Subcutaneous abdominal adipose tissue (tissue), 5 donors: ENCODE data around the gene DENR.
"Not testable (repeated sequence)": the region's sequence is repeated elsewhere in the genome, so short reads cannot be mapped to it uniquely, and the experiment has no call there.

ENCODE experiments used
- H3K27ac ChIP-seq: one replicate; pipeline ENCODE4 v1.7.0; 2013; ENCODE audit warnings: low read depth, mild to moderate bottlenecking, inconsistent platforms, low read length, moderate library complexity
- H3K27me3 ChIP-seq, 5 donors: one replicate each; pipeline ENCODE4 v1.7.0; 2013; ENCODE audit warnings: low read length in 5 of 5, inconsistent platforms in 1 of 5; ENCODE audit not compliant: control insufficient read depth in 5 of 5, insufficient read depth in 4 of 5
- H3K36me3 ChIP-seq, 5 donors: one replicate each; pipeline ENCODE4 v1.7.0; 2013; ENCODE audit warnings: low read length in 5 of 5; ENCODE audit not compliant: control insufficient read depth in 5 of 5, insufficient read depth in 5 of 5
- H3K4me1 ChIP-seq, 5 donors: one replicate each; pipeline ENCODE4 v1.7.0; 2013; ENCODE audit warnings: low read length in 5 of 5, mild to moderate bottlenecking in 3 of 5, moderate library complexity in 1 of 5; ENCODE audit not compliant: control insufficient read depth in 5 of 5, insufficient read depth in 5 of 5
- H3K4me3 ChIP-seq, 5 donors: one replicate each; pipeline ENCODE4 v1.7.0; 2013; ENCODE audit warnings: low read length in 5 of 5, low read depth in 1 of 5
- H3K9ac ChIP-seq, 5 donors: one replicate each; pipeline ENCODE4 v1.7.0; 2013; ENCODE audit warnings: low read length in 5 of 5, mild to moderate bottlenecking in 4 of 5, moderate library complexity in 3 of 5
- H3K9me3 ChIP-seq, 5 donors: one replicate each; pipeline ENCODE4 v1.7.0; 2013; ENCODE audit warnings: low read length in 5 of 5; ENCODE audit not compliant: control insufficient read depth in 5 of 5
- donor health status: healthy.
- donor health status: healthy.
- donor health status: healthy.
- donor health status: healthy.
- donor health status: healthy.

Gene DENR

DNA sequence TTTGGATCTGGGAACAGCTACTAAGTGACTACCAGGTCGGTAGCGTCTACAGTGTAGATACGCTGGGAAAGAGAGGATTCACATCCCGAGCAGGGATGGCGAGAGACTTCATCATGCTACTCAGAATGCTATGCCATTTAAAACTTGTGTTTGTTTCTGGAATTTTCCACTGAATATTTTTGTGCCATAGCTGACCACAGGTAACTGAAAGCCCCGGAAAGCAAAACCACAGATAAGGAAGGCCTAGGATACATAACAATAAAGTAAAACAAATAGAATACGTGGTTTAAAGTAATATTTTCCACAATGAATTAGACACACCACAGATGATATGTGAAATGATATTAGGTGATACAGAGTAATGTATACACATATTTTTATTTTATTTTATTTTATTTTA lies 14.1 kb upstream of the DENR start:
- Histone ChIP-seq H3K27ac (no peak overlapping the region), H3K4me3 (no peak overlapping the region), H3K9ac (no peak overlapping the region), H3K36me3 (no peaks in the 10 kb centered on the region), H3K27me3 (no peaks in the 10 kb centered on the region), H3K4me1 (peaks cover 0 to 6% (median 0%) of the 10 kb centered on the region in 5 donors), H3K9me3 (peaks cover 0 to 2% (median 0%) of the 10 kb centered on the region in 5 donors)

DNA sequence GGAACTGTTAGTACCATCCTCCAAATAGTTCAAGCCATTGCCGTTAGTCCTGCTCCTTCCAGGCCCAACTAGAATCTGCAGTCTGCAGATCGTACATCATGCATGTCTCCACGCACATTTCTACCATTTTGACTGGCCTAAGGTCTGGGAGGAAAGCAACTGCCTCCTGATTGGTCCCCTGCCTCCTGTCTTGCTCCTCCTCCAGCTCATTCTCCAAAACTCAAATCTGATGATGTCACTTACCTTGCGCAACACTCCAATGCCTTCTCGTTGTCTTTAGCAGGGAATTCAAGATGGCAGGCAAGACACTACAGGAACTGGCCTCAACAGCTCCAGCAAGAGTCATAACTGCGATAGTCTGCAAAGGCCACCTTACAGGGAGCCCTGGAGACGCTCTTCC lies 12.3 kb upstream of the DENR start:
- H3K9me3 ChIP-seq: peaks cover 0 to 2% (median 0%) of the 10 kb centered on the region in 5 donors
- no peaks in the 10 kb centered on the region for H3K36me3 ChIP-seq
- no peak overlapping the region for H3K9ac ChIP-seq
- H3K4me1 ChIP-seq: peaks cover 0 to 6% (median 0%) of the 10 kb centered on the region in 5 donors
- H3K4me3 ChIP-seq: no peak overlapping the region
- H3K27ac ChIP-seq: no peak overlapping the region
- H3K27me3 ChIP-seq: no peaks in the 10 kb centered on the region

DNA sequence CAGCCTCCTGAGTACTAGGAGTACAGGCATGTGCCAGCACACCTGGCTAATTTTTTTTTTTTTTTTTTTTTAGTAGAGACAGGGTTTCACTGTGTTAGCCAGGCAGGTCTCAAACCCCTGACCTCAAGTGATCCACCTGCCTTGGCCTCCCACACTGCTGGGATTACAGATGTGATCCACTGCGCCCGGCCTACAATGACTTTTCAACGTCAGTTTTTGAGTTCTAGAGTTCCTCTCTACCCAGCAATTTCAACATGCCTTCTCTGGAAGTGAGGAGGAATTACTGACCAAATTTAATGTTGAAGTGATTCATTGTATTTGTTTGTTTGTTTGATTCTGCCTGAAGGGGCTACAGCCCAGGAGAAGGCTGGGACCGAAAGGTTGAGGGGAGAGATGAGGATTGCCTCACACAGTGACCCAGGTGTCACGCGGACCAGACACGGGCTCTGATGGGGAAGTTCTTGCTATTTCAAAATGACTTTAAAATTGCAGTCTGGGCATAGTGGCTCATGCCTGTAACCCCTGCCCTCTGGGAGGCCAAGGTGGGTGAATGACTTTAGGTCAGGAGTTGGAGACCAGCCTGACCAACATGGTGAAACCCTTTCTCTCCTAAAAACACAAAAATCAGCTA lies 8.6 kb upstream of the DENR start:
- Histone ChIP-seq H3K36me3 (no peaks in the 10 kb centered on the region), H3K4me3 (no peak overlapping the region), H3K27me3 (no peaks in the 10 kb centered on the region), H3K9me3 (peaks cover 0 to 2% (median 0%) of the 10 kb centered on the region in 5 donors), H3K27ac (no peak overlapping the region), H3K9ac (no peak overlapping the region), H3K4me1 (peaks cover 0 to 6% (median 0%) of the 10 kb centered on the region in 5 donors)

DNA sequence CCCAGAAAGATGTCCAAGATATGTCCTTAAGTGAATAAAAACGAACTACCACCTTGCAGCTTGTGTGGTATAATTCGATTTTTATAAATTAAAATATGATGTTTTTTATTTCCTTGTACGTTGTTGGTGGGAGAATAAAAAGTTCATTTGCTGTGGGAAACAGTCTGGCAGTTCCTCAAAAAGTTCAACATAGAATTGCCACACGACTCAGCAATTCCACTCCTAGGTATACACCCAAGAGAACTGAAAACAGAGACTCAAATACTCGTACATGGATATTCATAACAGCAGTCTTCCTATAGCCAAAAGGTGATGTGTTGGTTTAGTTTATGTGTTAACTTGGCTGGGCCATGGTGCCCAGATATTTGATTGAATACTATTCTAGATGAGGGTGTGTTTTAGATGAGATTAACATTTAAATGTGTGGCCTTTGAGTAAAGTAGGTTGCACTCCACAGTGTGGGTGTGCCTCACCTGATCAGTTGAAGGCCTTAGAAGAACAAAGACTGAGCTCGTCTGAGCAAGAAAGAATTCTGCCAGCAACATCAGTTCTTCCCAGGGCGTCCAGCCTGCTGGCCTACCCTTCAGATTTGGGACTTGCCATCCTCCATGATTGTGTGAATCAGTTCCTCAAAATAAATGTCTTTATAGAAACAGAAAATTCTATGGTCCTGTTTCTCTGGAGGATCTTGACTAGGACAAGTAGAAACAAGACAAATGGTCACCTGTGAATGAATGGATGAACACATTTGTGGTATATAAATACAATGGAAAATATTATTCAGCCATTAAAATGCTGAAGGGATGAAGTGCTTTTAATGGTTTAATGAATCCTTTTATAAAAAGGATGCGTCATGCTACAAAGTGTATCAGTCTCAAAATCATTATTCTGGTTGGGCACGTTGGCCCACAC lies 5.1 kb upstream of the DENR start:
- Histone ChIP-seq H3K36me3 (no peaks in the 10 kb centered on the region), H3K4me3 (no peak overlapping the region), H3K9me3 (peaks cover 0 to 2% (median 0%) of the 10 kb centered on the region in 5 donors), H3K9ac (no peak overlapping the region), H3K27me3 (no peaks in the 10 kb centered on the region), H3K27ac (no peak overlapping the region), H3K4me1 (peaks cover 0 to 9% (median 6%) of the 10 kb centered on the region in 5 donors)

DNA sequence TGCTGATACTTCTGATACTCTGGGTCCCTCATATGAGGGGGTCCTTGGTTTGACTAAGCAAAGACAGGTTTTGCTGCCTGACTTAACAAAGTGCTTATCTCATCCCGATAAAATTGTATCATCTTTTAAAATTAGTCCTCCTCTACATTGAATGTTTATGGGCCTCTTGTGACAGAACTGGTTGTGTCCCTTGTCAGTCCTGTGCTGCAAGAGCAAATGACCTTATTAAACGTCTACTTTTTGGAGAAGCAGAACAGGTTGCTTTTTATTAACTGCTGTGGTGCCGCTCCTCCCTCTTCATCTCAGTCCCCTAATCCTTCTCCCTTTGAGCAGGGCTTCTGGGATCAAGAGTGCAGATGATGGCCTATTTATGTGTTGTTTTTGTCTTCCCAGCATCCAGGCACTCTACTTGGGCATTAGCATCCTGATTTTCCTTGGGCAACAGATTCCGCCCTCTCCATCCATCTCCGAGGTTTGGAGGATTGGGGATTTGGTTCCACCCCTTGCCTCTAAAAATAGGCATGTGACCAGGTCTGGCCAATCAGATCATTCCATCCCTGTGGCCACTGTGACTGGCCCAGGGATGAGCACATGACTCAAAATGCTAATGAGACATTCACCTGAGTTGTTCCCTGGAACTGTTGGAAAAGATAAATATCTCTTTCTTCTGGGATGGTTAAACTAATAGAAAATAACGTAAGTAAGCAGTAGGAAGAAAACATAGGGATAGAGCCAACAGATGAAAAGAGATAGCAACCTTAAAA lies 2.9 kb upstream of the DENR start:
- H3K27ac ChIP-seq: no peak overlapping the region
- H3K4me1 ChIP-seq: peaks cover 6 to 18% (median 15%) of the 10 kb centered on the region in 5 donors

DNA sequence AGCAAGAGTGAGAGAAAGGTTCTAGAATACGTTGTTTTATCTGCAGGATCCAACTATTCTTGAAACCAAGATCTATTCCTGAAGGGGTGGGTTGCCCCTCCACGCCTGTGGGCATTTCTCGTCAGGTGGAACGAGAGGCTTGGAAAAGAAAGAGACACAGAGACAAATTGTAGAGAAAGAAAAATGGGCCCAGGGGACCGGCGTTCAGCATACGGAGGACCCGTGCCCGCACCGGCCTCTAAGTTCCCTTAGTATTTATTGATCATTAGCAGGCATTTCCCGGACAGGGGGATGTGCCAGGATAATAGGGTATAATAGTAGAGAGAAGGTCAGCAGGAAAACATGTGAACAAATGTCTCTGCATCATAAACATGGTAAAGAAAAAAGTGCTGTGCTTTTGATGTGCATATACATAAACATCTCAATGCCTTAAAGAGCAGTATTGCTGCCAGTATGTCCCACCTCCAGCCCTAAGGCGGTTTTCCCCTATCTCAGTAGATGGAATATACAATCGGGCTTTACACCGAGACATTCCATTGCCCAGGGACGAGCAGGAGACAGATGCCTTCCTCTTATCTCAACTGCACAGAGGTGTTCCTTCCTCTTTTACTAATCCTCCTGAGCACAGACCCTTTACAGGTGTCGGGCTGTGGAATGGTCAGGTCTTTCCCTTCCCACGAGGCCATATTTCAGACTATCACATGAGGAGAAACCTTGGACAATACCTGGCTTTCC lies 1.7 kb upstream of the DENR start:
- Histone ChIP-seq H3K4me1 (peaks cover 6 to 18% (median 15%) of the 10 kb centered on the region in 5 donors), H3K36me3 (peaks cover 4 to 13% (median 8%) of the 10 kb centered on the region in 5 donors)
- H3K27me3 ChIP-seq, H3K27ac ChIP-seq, H3K9ac ChIP-seq, H3K9me3 ChIP-seq, H3K4me3 ChIP-seq: not testable (repeated sequence)

More for the DNA sequence above, 2.9 kb upstream of the DENR start:
- no peaks in the 10 kb centered on the region for H3K27me3 ChIP-seq
- no peak overlapping the region for H3K4me3 ChIP-seq
- no peaks in the 10 kb centered on the region for H3K9me3 ChIP-seq
- no peak overlapping the region for H3K9ac ChIP-seq
- peaks cover 0 to 8% (median 3%) of the 10 kb centered on the region in 5 donors for H3K36me3 ChIP-seq

DNA sequence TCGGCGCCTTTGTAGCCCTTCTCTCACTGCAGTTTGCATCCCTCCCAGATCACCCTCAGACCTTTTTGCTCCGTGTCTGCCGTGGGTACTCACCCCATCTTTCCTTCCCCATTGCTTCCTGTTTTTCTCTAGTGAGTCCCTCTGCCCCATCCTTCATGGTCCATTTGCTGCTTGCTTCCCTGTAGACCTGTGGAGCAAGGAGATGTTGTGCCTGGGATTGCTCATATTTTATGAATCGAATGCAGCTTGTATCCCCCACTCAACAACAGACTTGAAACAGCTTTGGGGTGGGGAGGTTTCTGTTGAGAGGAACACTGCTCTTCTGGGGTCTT lies 661 bp downstream of the DENR start:
- peaks cover 16 to 32% (median 29%) of the 10 kb centered on the region in 5 donors for H3K36me3 ChIP-seq
- H3K4me1 ChIP-seq: peaks cover 6 to 18% (median 15%) of the 10 kb centered on the region in 5 donors
- peak overlapping the region; percentile 84 to 99 (median 98) for H3K9ac ChIP-seq
- H3K27ac ChIP-seq: peak overlapping the region; percentile 74
- peak overlapping the region; percentile 68 to 97 (median 89) for H3K4me3 ChIP-seq
- no peaks in the 10 kb centered on the region for H3K9me3 ChIP-seq
- H3K27me3 ChIP-seq: no peaks in the 10 kb centered on the region

DNA sequence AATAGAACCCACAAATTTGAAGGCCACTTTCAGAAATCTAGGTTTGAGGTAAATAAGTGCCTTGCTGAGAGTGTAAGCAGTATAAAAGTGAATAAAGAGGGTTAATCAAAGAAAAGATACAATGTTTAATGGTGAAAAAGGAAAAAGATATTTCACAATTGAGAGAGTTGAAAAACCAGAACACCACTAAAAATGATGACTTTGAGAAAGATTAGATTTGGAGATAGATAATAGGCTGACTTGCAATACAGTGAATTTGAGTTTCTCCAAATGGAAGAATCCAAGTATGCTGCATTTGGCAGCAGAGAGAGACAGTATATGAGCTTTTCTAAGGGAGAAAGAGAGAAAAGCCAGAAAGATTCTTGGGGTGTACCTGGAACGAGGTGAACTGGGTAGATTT lies 2.2 kb downstream of the DENR start:
- Histone ChIP-seq H3K27ac (no peak overlapping the region), H3K27me3 (no peaks in the 10 kb centered on the region), H3K4me1 (peaks cover 6 to 18% (median 15%) of the 10 kb centered on the region in 5 donors), H3K36me3 (peaks cover 18 to 43% (median 31%) of the 10 kb centered on the region in 5 donors), H3K4me3 (no peak overlapping the region), H3K9ac (peak overlapping the region in 2 of 5 donors; percentile 39 to 52), H3K9me3 (no peaks in the 10 kb centered on the region)

DNA sequence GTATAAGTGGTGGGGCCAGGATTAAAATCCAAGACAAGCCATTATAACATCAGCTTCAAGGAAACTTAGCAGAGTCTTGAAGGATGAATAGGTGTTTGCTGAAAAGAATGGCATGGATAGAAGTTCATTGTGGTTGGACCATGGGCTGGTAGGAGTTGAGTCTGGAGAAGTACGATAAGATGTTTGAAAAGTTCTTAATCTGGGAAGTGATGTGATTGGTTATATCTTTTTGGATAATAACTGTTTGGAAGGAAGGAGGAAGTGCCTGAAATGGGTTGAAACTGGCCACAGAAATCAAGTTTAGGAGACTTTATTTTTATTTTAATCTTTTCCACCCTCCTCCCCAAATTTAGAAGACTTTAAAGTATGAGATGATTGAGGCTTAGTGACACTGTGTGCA lies 4.9 kb downstream of the DENR start:
- no peaks in the 10 kb centered on the region for H3K27me3 ChIP-seq
- H3K4me1 ChIP-seq: peaks cover 6 to 14% (median 12%) of the 10 kb centered on the region in 5 donors
- no peaks in the 10 kb centered on the region for H3K9me3 ChIP-seq
- H3K4me3 ChIP-seq: no peak overlapping the region
- peak overlapping the region in 1 of 5 donors; percentile 5 for H3K9ac ChIP-seq
- H3K36me3 ChIP-seq: peaks cover 21 to 62% (median 34%) of the 10 kb centered on the region in 5 donors
- no peak overlapping the region for H3K27ac ChIP-seq
